ENCODE measurements around the gene TRIM34. TPM values are rescaled to one million over a fixed set of nuclear protein-coding genes. Genes with fewer than 3 reads are reported as not detected.
"Not testable (repeated sequence)": the region's sequence is repeated elsewhere in the genome, so short reads cannot be mapped to it uniquely, and the experiment has no call there.

Gene TRIM34
- total and polyA plus RNA-seq, 4 experiments from 2014 or later: 9.6 to 20.2 (median 11.0) TPM

- POLR2A ChIA-PET (ENCODE audit: partially characterized antibody): interaction anchor here (1.7 to 3.1 kb wide), 3 partner anchors 11 to 59 kb away, joined by 8 to 20 read pairs (median 15); partner anchors contain the start of gene TRIM34
- H3K27me3 Mint-ChIP-seq; H3K36me3 ChIP-seq (ENCODE audit: insufficient read depth, low read length); H3K9me3 ChIP-seq (ENCODE audit: control insufficient read depth in 1 of 2, low read length in 2 of 2); H3K9me3 Mint-ChIP-seq; H3K27me3 ChIP-seq (ENCODE audit: insufficient read depth, low read length): not testable (repeated sequence)
- DNase-seq: peak; percentile 16 to 48 (median 18)
- H3K27ac ChIP-seq (ENCODE audit: low read depth, low read length): peak overlapping the region; percentile 83
- Mint-ChIP-seq H3K4me1 (peaks cover 42 to 75% (median 53%) of the 10 kb centered on the region in 4 donors), H3K36me3 (peaks cover 21 to 30% of the 10 kb centered on the region in 2 donors), H3K27ac (peak overlapping the region; percentile 94 to 98 (median 97)), H3K4me3 (peak overlapping the region; percentile 91 to 97 (median 95))
- CTCF ChIA-PET (ENCODE audit: partially characterized antibody): interaction anchor here (1.0 to 5.9 kb wide), 12 partner anchors 14 to 129 kb away, joined by 3 to 71 read pairs (median 10); partner anchors contain the start of genes OR52N2 and TRIM34
- peak overlapping the region; percentile 65 to 100 for H3K4me3 ChIP-seq (ENCODE audit: low read length in 2 of 2)
- intact Hi-C loops (cut with micrococcal nuclease): loop anchor here (1.0 to 10.0 kb wide), 4 partner anchors 29 to 1076 kb away; partner anchors contain the start of genes CNGA4, FHIP1B, OR52N2 and TRIM68
- H3K4me1 ChIP-seq (ENCODE audit: insufficient read depth, low read length): peaks cover 25% of the 10 kb centered on the region
These were observed 58.8 kb downstream of the TRIM34 start for GRCh38 chr11:5683620-5684019.

- Histone ChIP-seq H3K36me3 (ENCODE audit: insufficient read depth, low read length) (peaks cover 4% of the 10 kb centered on the region), H3K27ac (ENCODE audit: low read depth, low read length) (peak overlapping the region; percentile 83), H3K9me3 (ENCODE audit: control insufficient read depth in 1 of 2, low read length in 2 of 2) (no peaks in the 10 kb centered on the region), H3K4me1 (ENCODE audit: insufficient read depth, low read length) (peaks cover 30% of the 10 kb centered on the region), H3K4me3 (ENCODE audit: low read length in 2 of 2) (peak overlapping the region; percentile 65 to 100), H3K27me3 (ENCODE audit: insufficient read depth, low read length) (no peaks in the 10 kb centered on the region)
- Mint-ChIP-seq H3K27ac (peak overlapping the region; percentile 94 to 98 (median 97)), H3K9me3 (no peaks in the 10 kb centered on the region), H3K4me3 (peak overlapping the region; percentile 91 to 97 (median 95)), H3K36me3 (peaks cover 15 to 25% of the 10 kb centered on the region in 2 donors), H3K4me1 (peaks cover 45 to 76% (median 55%) of the 10 kb centered on the region in 4 donors), H3K27me3 (no peaks in the 10 kb centered on the region)
- DNase-seq: no peak
- ChIA-PET CTCF (ENCODE audit: partially characterized antibody) (interaction anchor here (0.7 to 5.9 kb wide), 21 partner anchors 11 to 208 kb away, joined by 3 to 71 read pairs (median 4); partner anchors contain the start of genes OR52N2 and TRIM34), POLR2A (ENCODE audit: partially characterized antibody) (interaction anchor here (0.6 to 3.1 kb wide), 10 partner anchors 11 to 126 kb away, joined by 3 to 20 read pairs (median 6); partner anchors contain the start of gene TRIM34)
- intact Hi-C loops (cut with micrococcal nuclease): loop anchor here (1.0 to 10.0 kb wide), 4 partner anchors 28 to 1077 kb away; partner anchors contain the start of genes CNGA4, FHIP1B, OR52N2 and TRIM68
These were observed 59.3 kb downstream of the TRIM34 start for GRCh38 chr11:5684036-5684645.

GRCh38 chr11:5684646-5685362 lies 60.0 kb downstream of the TRIM34 start, which contains the start of gene TRIM5:
TRIM5 (minus strand) TSS chr11:5685074; CDS start chr11:5680177, 4,897 bp downstream.
- intact Hi-C loops (cut with micrococcal nuclease): loop anchor here (1.0 to 10.0 kb wide), 5 partner anchors 27 to 1078 kb away; partner anchors contain the start of genes CNGA4, FHIP1B, OR52N2 and TRIM68
- Histone ChIP-seq H3K9me3 (ENCODE audit: control insufficient read depth in 1 of 2, low read length in 2 of 2) (no peaks in the 10 kb centered on the region), H3K36me3 (ENCODE audit: insufficient read depth, low read length) (no peaks in the 10 kb centered on the region), H3K27me3 (ENCODE audit: insufficient read depth, low read length) (no peaks in the 10 kb centered on the region), H3K27ac (ENCODE audit: low read depth, low read length) (peak within 1 kb of the TSS; percentile 83), H3K4me1 (ENCODE audit: insufficient read depth, low read length) (peaks cover 33% of the 10 kb centered on the region), H3K4me3 (ENCODE audit: low read length in 2 of 2) (peak within 1 kb of the TSS; percentile 65 to 100)
- Mint-ChIP-seq H3K27me3 (no peaks in the 10 kb centered on the region), H3K36me3 (peaks cover 9 to 22% of the 10 kb centered on the region in 2 donors), H3K27ac (peak within 1 kb of the TSS; percentile 94 to 98 (median 97)), H3K4me3 (peak within 1 kb of the TSS; percentile 91 to 97 (median 95)), H3K9me3 (no peaks in the 10 kb centered on the region), H3K4me1 (peaks cover 40 to 69% (median 54%) of the 10 kb centered on the region in 4 donors)
- POLR2A ChIA-PET (ENCODE audit: partially characterized antibody): interaction anchor here (0.6 to 3.1 kb wide), 10 partner anchors 10 to 126 kb away, joined by 3 to 20 read pairs (median 6); partner anchors contain the start of gene TRIM34
- peak; percentile 79 to 90 (median 81) for DNase-seq
- CTCF ChIA-PET (ENCODE audit: partially characterized antibody): interaction anchor here (0.7 to 5.9 kb wide), 24 partner anchors 12 to 1022 kb away, joined by 3 to 71 read pairs (median 4); partner anchors contain the start of genes OR52N2 and TRIM34

- DNase-seq: no peak
- POLR2A ChIA-PET (ENCODE audit: partially characterized antibody): no interaction called here
- no peak overlapping the region for H3K4me3 ChIP-seq (ENCODE audit: low read length in 2 of 2)
- no peaks in the 10 kb centered on the region for H3K36me3 ChIP-seq (ENCODE audit: insufficient read depth, low read length)
- no peaks in the 10 kb centered on the region for H3K9me3 ChIP-seq (ENCODE audit: control insufficient read depth in 1 of 2, low read length in 2 of 2)
- Mint-ChIP-seq H3K4me3 (no peak overlapping the region), H3K4me1 (peaks cover 33 to 71% (median 46%) of the 10 kb centered on the region in 4 donors), H3K9me3 (no peaks in the 10 kb centered on the region), H3K36me3 (peaks cover 0 to 22% of the 10 kb centered on the region in 2 donors), H3K27ac (no peak overlapping the region), H3K27me3 (no peaks in the 10 kb centered on the region)
- H3K27me3 ChIP-seq (ENCODE audit: insufficient read depth, low read length): no peaks in the 10 kb centered on the region
- no peak overlapping the region for H3K27ac ChIP-seq (ENCODE audit: low read depth, low read length)
- H3K4me1 ChIP-seq (ENCODE audit: insufficient read depth, low read length): peaks cover 33% of the 10 kb centered on the region
- intact Hi-C loops (cut with micrococcal nuclease): loop anchor here (10.0 kb wide), 1 partner anchor 548 kb away; the partner anchor contains the start of genes CNGA4 and FHIP1B
- CTCF ChIA-PET (ENCODE audit: partially characterized antibody): interaction anchor here (2.3 to 5.9 kb wide), 3 partner anchors 11 to 25 kb away, joined by 8 to 71 read pairs (median 63); no protein-coding TSS in a partner anchor
These were observed 61.6 kb downstream of the TRIM34 start for GRCh38 chr11:5686426-5686825.

GRCh38 chr11:5688482-5688881 lies 63.7 kb downstream of the TRIM34 start:
- Histone ChIP-seq H3K27ac (ENCODE audit: low read depth, low read length) (peak overlapping the region; percentile 82), H3K36me3 (ENCODE audit: insufficient read depth, low read length) (no peaks in the 10 kb centered on the region), H3K9me3 (ENCODE audit: control insufficient read depth in 1 of 2, low read length in 2 of 2) (no peaks in the 10 kb centered on the region), H3K27me3 (ENCODE audit: insufficient read depth, low read length) (no peaks in the 10 kb centered on the region), H3K4me1 (ENCODE audit: insufficient read depth, low read length) (peaks cover 44% of the 10 kb centered on the region), H3K4me3 (ENCODE audit: low read length in 2 of 2) (no peak overlapping the region)
- Mint-ChIP-seq H3K27me3 (no peaks in the 10 kb centered on the region), H3K36me3 (peaks cover 5 to 28% of the 10 kb centered on the region in 2 donors), H3K27ac (peak overlapping the region; percentile 83 to 97 (median 94)), H3K4me3 (peak overlapping the region in 5 of 8 donors; percentile 61 to 70 (median 64)), H3K9me3 (no peaks in the 10 kb centered on the region), H3K4me1 (peaks cover 36 to 73% (median 49%) of the 10 kb centered on the region in 4 donors)
- no peak for DNase-seq
- POLR2A ChIA-PET (ENCODE audit: partially characterized antibody): interaction anchor here (0.6 to 3.1 kb wide), 3 partner anchors 25 to 64 kb away, joined by 3 to 15 read pairs (median 7); partner anchors contain the start of gene TRIM34
- CTCF ChIA-PET (ENCODE audit: partially characterized antibody): interaction anchor here (1.4 to 3.8 kb wide), 2 partner anchors 10 to 24 kb away, joined by 5 to 21 read pairs; no protein-coding TSS in a partner anchor
- intact Hi-C loops (cut with micrococcal nuclease): loop anchor here (10.0 kb wide), 1 partner anchor 546 kb away; the partner anchor contains the start of genes CNGA4 and FHIP1B

GRCh38 chr11:5689551-5689983 lies 64.8 kb downstream of the TRIM34 start, which contains the start of gene TRIM22:
TRIM22 (plus strand) TSS chr11:5689790; CDS start chr11:5696233, 6,443 bp downstream.
- Histone ChIP-seq H3K36me3 (ENCODE audit: insufficient read depth, low read length) (peaks cover 8% of the 10 kb centered on the region), H3K27me3 (ENCODE audit: insufficient read depth, low read length) (no peaks in the 10 kb centered on the region), H3K9me3 (ENCODE audit: control insufficient read depth in 1 of 2, low read length in 2 of 2) (no peaks in the 10 kb centered on the region), H3K4me1 (ENCODE audit: insufficient read depth, low read length) (peaks cover 51% of the 10 kb centered on the region), H3K4me3 (ENCODE audit: low read length in 2 of 2) (peak within 1 kb of the TSS; percentile 53 to 85), H3K27ac (ENCODE audit: low read depth, low read length) (peak within 1 kb of the TSS; percentile 82)
- no peaks in the 10 kb centered on the region for H3K27me3 Mint-ChIP-seq
- no peaks in the 10 kb centered on the region for H3K9me3 Mint-ChIP-seq
- DNase-seq: peak; percentile 66 to 76 (median 73)
- intact Hi-C loops (cut with micrococcal nuclease): loop anchor here (10.0 kb wide), 1 partner anchor 545 kb away; the partner anchor contains the start of genes CNGA4 and FHIP1B
- peak within 1 kb of the TSS; percentile 90 to 97 (median 95) for H3K4me3 Mint-ChIP-seq
- H3K36me3 Mint-ChIP-seq: peaks cover 14 to 37% of the 10 kb centered on the region in 2 donors
- peak within 1 kb of the TSS; percentile 93 to 97 (median 95) for H3K27ac Mint-ChIP-seq
- ChIA-PET POLR2A (ENCODE audit: partially characterized antibody) (interaction anchor here (0.8 to 3.1 kb wide), 9 partner anchors 9 to 701 kb away, joined by 4 to 25 read pairs (median 5); partner anchors contain the start of genes SMPD1 and TRIM34), CTCF (ENCODE audit: partially characterized antibody) (interaction anchor here (0.9 to 3.8 kb wide), 5 partner anchors 12 to 115 kb away, joined by 3 to 21 read pairs (median 5); no protein-coding TSS in a partner anchor)
- H3K4me1 Mint-ChIP-seq: peaks cover 37 to 72% (median 50%) of the 10 kb centered on the region in 4 donors
